Ishikawa (cell line): Measurements from ENCODE around the gene SLC38A2.

ENCODE experiments used
- CEBPB ChIP-seq: IDR thresholded peaks from 2 replicates; pipeline ENCODE4 v1.6.1; 2012
- EP300 ChIP-seq: IDR thresholded peaks from 2 replicates; pipeline ENCODE4 v1.6.1; 2012; ENCODE audit warnings: borderline replicate concordance
- FOXM1 ChIP-seq: IDR thresholded peaks from 2 replicates; pipeline ENCODE4 v1.6.1; 2012; ENCODE audit warnings: low read depth, borderline replicate concordance
- RAD21 ChIP-seq: IDR thresholded peaks from 2 replicates; pipeline ENCODE4 v1.6.1; 2012; ENCODE audit warnings: low read depth
- TAF1 ChIP-seq: IDR thresholded peaks from 2 replicates; pipeline ENCODE4 v1.6.1; 2012; ENCODE audit warnings: low read depth, mild to moderate bottlenecking
- TEAD4 ChIP-seq: IDR thresholded peaks from 2 replicates; pipeline ENCODE4 v1.6.1; 2012
- YY1 ChIP-seq: IDR thresholded peaks from 2 replicates; pipeline ENCODE4 v1.6.1; 2012; ENCODE audit warnings: low read depth

- TF ChIP-seq TAF1 (no peak), YY1 (no peak), TEAD4 (no peak), CEBPB (no peak), RAD21 (no peak), FOXM1 (no peak), EP300 (no peak)
These were observed 18.3 kb upstream of the SLC38A2 start for GRCh38 chr12:46390881-46391280.
